ENCODE measurements around the gene CDKN2AIPNL.
"Not testable (repeated sequence)": the region's sequence is repeated elsewhere in the genome, so short reads cannot be mapped to it uniquely, and the experiment has no call there.

CDKN2AIPNL gene

GRCh38 chr5:134437847-134438581 lies 26.3 kb upstream of the CDKN2AIPNL start:
- no peak for DNase-seq (ENCODE audit: low read depth in 2 of 2)

GRCh38 chr5:134437340-134437846 lies 25.7 kb upstream of the CDKN2AIPNL start:
- no peak for DNase-seq (ENCODE audit: low read depth in 2 of 2)

GRCh38 chr5:134436523-134437339 lies 25.1 kb upstream of the CDKN2AIPNL start:
- peak in 1 of 2 donors; percentile 33 for DNase-seq (ENCODE audit: low read depth in 2 of 2)

- DNase-seq (ENCODE audit: low read depth in 2 of 2), result no peak
Observed at GRCh38 chr5:134435560-134435959, 23.9 kb upstream of the CDKN2AIPNL start.

GRCh38 chr5:134432677-134433359 lies 21.1 kb upstream of the CDKN2AIPNL start:
- no peak for DNase-seq (ENCODE audit: low read depth in 2 of 2)

- DNase-seq (ENCODE audit: low read depth in 2 of 2), result no peak
Observed at GRCh38 chr5:134432174-134432573, 20.5 kb upstream of the CDKN2AIPNL start.

GRCh38 chr5:134430001-134430569 lies 18.4 kb upstream of the CDKN2AIPNL start:
- no peak for DNase-seq (ENCODE audit: low read depth in 2 of 2)

GRCh38 chr5:134427540-134428041 lies 15.9 kb upstream of the CDKN2AIPNL start:
- no peak for DNase-seq (ENCODE audit: low read depth in 2 of 2)

GRCh38 chr5:134426361-134426760 lies 14.7 kb upstream of the CDKN2AIPNL start:
- no peak for DNase-seq (ENCODE audit: low read depth in 2 of 2)

- DNase-seq (ENCODE audit: low read depth in 2 of 2), result no peak
Observed at GRCh38 chr5:134423376-134423775, 11.7 kb upstream of the CDKN2AIPNL start.

- DNase-seq (ENCODE audit: low read depth in 2 of 2), result no peak
Observed at GRCh38 chr5:134422791-134423365, 11.2 kb upstream of the CDKN2AIPNL start.

- DNase-seq (ENCODE audit: low read depth in 2 of 2), result not testable (repeated sequence)
Observed at GRCh38 chr5:134421038-134421437, 9.4 kb upstream of the CDKN2AIPNL start.

GRCh38 chr5:134420343-134420742 lies 8.7 kb upstream of the CDKN2AIPNL start:
- no peak for DNase-seq (ENCODE audit: low read depth in 2 of 2)

GRCh38 chr5:134418958-134419357 lies 7.3 kb upstream of the CDKN2AIPNL start:
- no peak for DNase-seq (ENCODE audit: low read depth in 2 of 2)

- DNase-seq (ENCODE audit: low read depth in 2 of 2), result no peak
Observed at GRCh38 chr5:134417707-134418106, 6.0 kb upstream of the CDKN2AIPNL start.

GRCh38 chr5:134413046-134413445 lies 1.4 kb upstream of the CDKN2AIPNL start:
- DNase-seq (ENCODE audit: low read depth in 2 of 2), result no peak

- DNase-seq (ENCODE audit: low read depth in 2 of 2), result no peak
Observed at GRCh38 chr5:134411228-134411545, 494 bp downstream of the CDKN2AIPNL start.

GRCh38 chr5:134410822-134411221 lies 859 bp downstream of the CDKN2AIPNL start:
- DNase-seq (ENCODE audit: low read depth in 2 of 2), result no peak

- no peak for DNase-seq (ENCODE audit: low read depth in 2 of 2)
Observed at GRCh38 chr5:134409321-134409720, 2.4 kb downstream of the CDKN2AIPNL start.

- DNase-seq (ENCODE audit: low read depth in 2 of 2), result no peak
Observed at GRCh38 chr5:134406390-134406789, 5.3 kb downstream of the CDKN2AIPNL start.

- no peak for DNase-seq (ENCODE audit: low read depth in 2 of 2)
Observed at GRCh38 chr5:134403951-134404350, 7.7 kb downstream of the CDKN2AIPNL start.

Data from activated CD4-positive, alpha-beta T cell treated with anti-CD3 and anti-CD28 coated beads for 24 hours (primary cell).